ENCODE results near the gene PTK6. TPM values are rescaled to one million over a fixed set of nuclear protein-coding genes. Genes with fewer than 3 reads are reported as not detected.
A peak's percentile ranks its signal among the peaks of the same experiment; 100 is the strongest.
"Not testable (repeated sequence)": the region's sequence is repeated elsewhere in the genome, so short reads cannot be mapped to it uniquely, and the experiment has no call there.

The PTK6 gene
- total RNA-seq, 1 donor from 2014 or later = 0.11 TPM

GRCh38 chr20:63560333-63560805 is 23.2 kb upstream of the PTK6 start:
- intact Hi-C loops (cut with DNase I) = no loop called here
- ATAC-seq (no peak), DNase-seq (ENCODE audit: missing footprints) (no peak)

GRCh38 chr20:63559485-63560332 is 22.5 kb upstream of the PTK6 start:
- intact Hi-C loops (cut with DNase I); ATAC-seq; DNase-seq (ENCODE audit: missing footprints): not testable (repeated sequence)

GRCh38 chr20:63558804-63559484 is 21.8 kb upstream of the PTK6 start:
- intact Hi-C loops (cut with DNase I) = no loop called here
- ATAC-seq (no peak), DNase-seq (ENCODE audit: missing footprints) (no peak)

GRCh38 chr20:63557481-63557891 is 20.3 kb upstream of the PTK6 start:
- intact Hi-C loops (cut with DNase I) = no loop called here
- no peak for ATAC-seq
- no peak for DNase-seq (ENCODE audit: missing footprints)

GRCh38 chr20:63556873-63557478 is 19.8 kb upstream of the PTK6 start:
- no peak for DNase-seq (ENCODE audit: missing footprints)
- no peak for ATAC-seq
- intact Hi-C loops (cut with DNase I) = no loop called here

- no peak for ATAC-seq
- intact Hi-C loops (cut with DNase I) = no loop called here
These were observed 18.6 kb upstream of the PTK6 start for GRCh38 chr20:63555661-63556381.

GRCh38 chr20:63554361-63555278 is 17.4 kb upstream of the PTK6 start:
- ATAC-seq (no peak), DNase-seq (ENCODE audit: missing footprints) (no peak)
- intact Hi-C loops (cut with DNase I) = no loop called here

More at GRCh38 chr20:63555661-63556381, 18.6 kb upstream of the PTK6 start:
- no peak for DNase-seq (ENCODE audit: missing footprints)

GRCh38 chr20:63553933-63554290 is 16.7 kb upstream of the PTK6 start, which contains the start of gene FNDC11:
Gene FNDC11, plus strand, starts transcription at chr20:63554159. Its CDS starts 1,505 bp downstream, at chr20:63555664.
- DNase-seq (ENCODE audit: missing footprints) = no peak
- peak; percentile 49 for ATAC-seq
- intact Hi-C loops (cut with DNase I) = no loop called here

- ATAC-seq (peak; percentile 84), DNase-seq (ENCODE audit: missing footprints) (peak; percentile 89)
- intact Hi-C loops (cut with DNase I) = no loop called here
These were observed 16.2 kb upstream of the PTK6 start for GRCh38 chr20:63553251-63553932.

GRCh38 chr20:63552481-63553249 is 15.5 kb upstream of the PTK6 start:
- intact Hi-C loops (cut with DNase I) = no loop called here
- ATAC-seq (no peak), DNase-seq (ENCODE audit: missing footprints) (no peak)

- ATAC-seq = no peak
- no peak for DNase-seq (ENCODE audit: missing footprints)
- intact Hi-C loops (cut with DNase I) = no loop called here
These were observed 13.9 kb upstream of the PTK6 start for GRCh38 chr20:63551068-63551467.

GRCh38 chr20:63549679-63550282 is 12.6 kb upstream of the PTK6 start:
- ATAC-seq = no peak
- DNase-seq (ENCODE audit: missing footprints) = no peak
- intact Hi-C loops (cut with DNase I) = no loop called here

GRCh38 chr20:63549019-63549418 is 11.8 kb upstream of the PTK6 start:
- intact Hi-C loops (cut with DNase I) = no loop called here
- no peak for ATAC-seq
- DNase-seq (ENCODE audit: missing footprints) = no peak

GRCh38 chr20:63548542-63548941 is 11.4 kb upstream of the PTK6 start:
- no peak for DNase-seq (ENCODE audit: missing footprints)
- intact Hi-C loops (cut with DNase I) = no loop called here
- ATAC-seq = no peak

GRCh38 chr20:63547725-63548480 is 10.7 kb upstream of the PTK6 start, which contains the start of gene SRMS:
Gene SRMS, minus strand, starts transcription at chr20:63547749. Its CDS starts 286 bp downstream, at chr20:63547463.
- DNase-seq (ENCODE audit: missing footprints) (no peak), ATAC-seq (no peak)
- intact Hi-C loops (cut with DNase I) = no loop called here

All from Right ventricle myocardium inferior (tissue), 1 donor.